ENCODE measurements around the gene BANK1. TPM values are rescaled to one million over a fixed set of nuclear protein-coding genes. Genes with fewer than 3 reads are reported as not detected.

BANK1 gene
- total RNA-seq, 3 donors from 2014 or later (not counting 1 experiment from before 2014, with no cell fraction given) = 2.1 to 3.0 (median 2.4) TPM

GRCh38 chr4:102008711-102009110 is 218.2 kb downstream of the BANK1 start:
- H3K9me3 ChIP-seq (ENCODE audit: control insufficient read depth, insufficient read depth, low read length) = no peaks in the 10 kb centered on the region

GRCh38 chr4:102022343-102022742 is 231.8 kb downstream of the BANK1 start:
- ATAC-seq (no peak), DNase-seq (no peak)
- H3K27me3 ChIP-seq (ENCODE audit: control insufficient read depth, insufficient read depth, low read length) = no peaks in the 10 kb centered on the region
- 82% methylated on average over 2 of the region's 2 CpGs for WGBS (ENCODE audit: insufficient coverage)
- no peaks in the 10 kb centered on the region for H3K36me3 ChIP-seq (ENCODE audit: control insufficient read depth, insufficient read depth, low read length)
- Mint-ChIP-seq H3K27ac (no peak overlapping the region), H3K4me3 (no peak overlapping the region), H3K9me3 (peaks cover 0 to 3% of the 10 kb centered on the region in 2 donors), H3K36me3 (no peaks in the 10 kb centered on the region), H3K4me1 (no peaks in the 10 kb centered on the region), H3K27me3 (ENCODE audit: low read depth in 2 of 2) (no peaks in the 10 kb centered on the region)
- intact Hi-C loops (cut with micrococcal nuclease) = no loop called here
- no peak overlapping the region for H3K27ac ChIP-seq (ENCODE audit: low read length)
- TF ChIP-seq, protein P1, sequence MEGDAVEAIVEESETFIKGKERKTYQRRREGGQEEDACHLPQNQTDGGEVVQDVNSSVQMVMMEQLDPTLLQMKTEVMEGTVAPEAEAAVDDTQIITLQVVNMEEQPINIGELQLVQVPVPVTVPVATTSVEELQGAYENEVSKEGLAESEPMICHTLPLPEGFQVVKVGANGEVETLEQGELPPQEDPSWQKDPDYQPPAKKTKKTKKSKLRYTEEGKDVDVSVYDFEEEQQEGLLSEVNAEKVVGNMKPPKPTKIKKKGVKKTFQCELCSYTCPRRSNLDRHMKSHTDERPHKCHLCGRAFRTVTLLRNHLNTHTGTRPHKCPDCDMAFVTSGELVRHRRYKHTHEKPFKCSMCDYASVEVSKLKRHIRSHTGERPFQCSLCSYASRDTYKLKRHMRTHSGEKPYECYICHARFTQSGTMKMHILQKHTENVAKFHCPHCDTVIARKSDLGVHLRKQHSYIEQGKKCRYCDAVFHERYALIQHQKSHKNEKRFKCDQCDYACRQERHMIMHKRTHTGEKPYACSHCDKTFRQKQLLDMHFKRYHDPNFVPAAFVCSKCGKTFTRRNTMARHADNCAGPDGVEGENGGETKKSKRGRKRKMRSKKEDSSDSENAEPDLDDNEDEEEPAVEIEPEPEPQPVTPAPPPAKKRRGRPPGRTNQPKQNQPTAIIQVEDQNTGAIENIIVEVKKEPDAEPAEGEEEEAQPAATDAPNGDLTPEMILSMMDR (IDR thresholded peaks at IDR 0.05) = no peak
- H3K4me3 ChIP-seq (ENCODE audit: low read length) = no peak overlapping the region
- H3K4me1 ChIP-seq (ENCODE audit: control insufficient read depth, insufficient read depth, low read length) = no peaks in the 10 kb centered on the region
- no peaks in the 10 kb centered on the region for H3K9me3 ChIP-seq (ENCODE audit: control insufficient read depth, insufficient read depth, low read length)

More at GRCh38 chr4:102008711-102009110, 218.2 kb downstream of the BANK1 start:
- Mint-ChIP-seq H3K4me3 (no peak overlapping the region), H3K9me3 (no peaks in the 10 kb centered on the region), H3K4me1 (no peaks in the 10 kb centered on the region), H3K27me3 (ENCODE audit: low read depth in 2 of 2) (no peaks in the 10 kb centered on the region), H3K27ac (no peak overlapping the region), H3K36me3 (no peaks in the 10 kb centered on the region)
- no peaks in the 10 kb centered on the region for H3K36me3 ChIP-seq (ENCODE audit: control insufficient read depth, insufficient read depth, low read length)
- H3K4me3 ChIP-seq (ENCODE audit: low read length) = no peak overlapping the region
- H3K27me3 ChIP-seq (ENCODE audit: control insufficient read depth, insufficient read depth, low read length) = no peaks in the 10 kb centered on the region
- 88% methylated on average over 3 of the region's 3 CpGs for WGBS (ENCODE audit: insufficient coverage)
- ATAC-seq (no peak), DNase-seq (no peak)
- H3K4me1 ChIP-seq (ENCODE audit: control insufficient read depth, insufficient read depth, low read length) = no peaks in the 10 kb centered on the region
- no peak overlapping the region for H3K27ac ChIP-seq (ENCODE audit: low read length)
- TF ChIP-seq, protein P1 (IDR thresholded peaks at IDR 0.05) = no peak
- intact Hi-C loops (cut with micrococcal nuclease) = no loop called here

DNA sequence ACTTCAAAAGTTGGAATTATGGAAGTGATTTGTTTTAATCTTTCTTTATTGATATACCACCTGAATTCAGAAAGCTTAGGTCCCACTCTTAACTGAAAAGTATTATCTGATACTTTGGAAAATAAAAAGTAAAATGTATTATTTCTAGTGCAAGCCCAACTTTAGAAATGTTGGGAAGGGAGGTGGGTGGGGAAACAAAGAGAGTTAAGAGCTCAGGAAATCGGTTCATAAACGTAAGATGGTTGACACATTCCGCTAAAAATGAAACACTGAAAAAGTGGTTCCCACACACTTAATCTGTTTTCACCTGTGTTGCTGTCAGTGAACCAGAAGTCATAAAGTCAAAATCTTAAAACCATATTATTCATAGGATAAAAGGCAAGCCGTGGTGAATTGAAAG is 237.4 kb downstream of the BANK1 start:
- DNase-seq (no peak), ATAC-seq (no peak)
- H3K4me3 Mint-ChIP-seq = no peak overlapping the region
- TF ChIP-seq, protein P1 (IDR thresholded peaks at IDR 0.05) = no peak
- H3K36me3 ChIP-seq (ENCODE audit: control insufficient read depth, insufficient read depth, low read length) = no peaks in the 10 kb centered on the region
- peaks cover 2 to 4% of the 10 kb centered on the region in 2 donors for H3K9me3 Mint-ChIP-seq
- 89% methylated on average over 3 of the region's 4 CpGs for WGBS (ENCODE audit: insufficient coverage)
- H3K27me3 ChIP-seq (ENCODE audit: control insufficient read depth, insufficient read depth, low read length) = no peaks in the 10 kb centered on the region
- H3K27ac Mint-ChIP-seq = no peak overlapping the region
- intact Hi-C loops (cut with micrococcal nuclease) = no loop called here
- no peaks in the 10 kb centered on the region for H3K4me1 ChIP-seq (ENCODE audit: control insufficient read depth, insufficient read depth, low read length)
- H3K4me3 ChIP-seq (ENCODE audit: low read length) = no peak overlapping the region
- H3K9me3 ChIP-seq (ENCODE audit: control insufficient read depth, insufficient read depth, low read length) = no peaks in the 10 kb centered on the region
- H3K36me3 Mint-ChIP-seq = no peaks in the 10 kb centered on the region
- H3K27me3 Mint-ChIP-seq (ENCODE audit: low read depth in 2 of 2) = no peaks in the 10 kb centered on the region
- no peak overlapping the region for H3K27ac ChIP-seq (ENCODE audit: low read length)
- H3K4me1 Mint-ChIP-seq = no peaks in the 10 kb centered on the region

- H3K9me3 ChIP-seq (ENCODE audit: control insufficient read depth, insufficient read depth, low read length) = no peaks in the 10 kb centered on the region
- intact Hi-C loops (cut with micrococcal nuclease) = no loop called here
- WGBS (ENCODE audit: insufficient coverage) = no CpG with 5 or more reads among the region's 2 CpGs
- H3K36me3 ChIP-seq (ENCODE audit: control insufficient read depth, insufficient read depth, low read length) = no peaks in the 10 kb centered on the region
- H3K27me3 ChIP-seq (ENCODE audit: control insufficient read depth, insufficient read depth, low read length) = no peaks in the 10 kb centered on the region
- Mint-ChIP-seq H3K27me3 (ENCODE audit: low read depth in 2 of 2) (no peaks in the 10 kb centered on the region), H3K36me3 (no peaks in the 10 kb centered on the region), H3K4me1 (no peaks in the 10 kb centered on the region), H3K4me3 (no peak overlapping the region), H3K9me3 (peaks cover 2 to 4% of the 10 kb centered on the region in 2 donors), H3K27ac (no peak overlapping the region)
- no peaks in the 10 kb centered on the region for H3K4me1 ChIP-seq (ENCODE audit: control insufficient read depth, insufficient read depth, low read length)
- DNase-seq (no peak), ATAC-seq (no peak)
- no peak overlapping the region for H3K27ac ChIP-seq (ENCODE audit: low read length)
- TF ChIP-seq, protein P1 (IDR thresholded peaks at IDR 0.05) = no peak
- no peak overlapping the region for H3K4me3 ChIP-seq (ENCODE audit: low read length)
Observed at GRCh38 chr4:102031406-102031805, 240.9 kb downstream of the BANK1 start.
